Liver (tissue), 9 donors: ENCODE data around the gene C4orf54. TPM values are rescaled to one million over a fixed set of nuclear protein-coding genes. Genes with fewer than 3 reads are reported as not detected.

Experiments used
- DNase-seq: peaks from one replicate; pipeline ENCODE4 v3.0.0-alpha.2; 2017; ENCODE audit warnings: low spot score
- H3K27ac ChIP-seq, 2 donors: one replicate each; pipeline ENCODE4 v1.7.0; 2013; ENCODE audit warnings: inconsistent platforms in 2 of 2, low read length in 2 of 2, control low read depth in 1 of 2, low read depth in 1 of 2, mild to moderate bottlenecking in 1 of 2
- H3K27me3 ChIP-seq, 4 donors: one replicate each; pipeline versions ENCODE4 v1.6.1 to v1.7.0; 2013; ENCODE audit warnings: low read length in 3 of 4, inconsistent platforms in 1 of 4, mild to moderate bottlenecking in 1 of 4, moderate library complexity in 1 of 4; ENCODE audit not compliant: control insufficient read depth in 4 of 4, insufficient read depth in 4 of 4
- H3K36me3 ChIP-seq, 4 donors: one replicate each; pipeline versions ENCODE4 v1.6.1 to v1.7.0; 2013; ENCODE audit warnings: low read length in 3 of 4, mild to moderate bottlenecking in 3 of 4, low read depth in 1 of 4, moderate library complexity in 1 of 4; ENCODE audit not compliant: control insufficient read depth in 4 of 4, insufficient read depth in 3 of 4
- H3K4me1 ChIP-seq, 4 donors: one replicate each; pipeline versions ENCODE4 v1.6.1 to v1.7.0; 2013; ENCODE audit warnings: low read length in 3 of 4, mild to moderate bottlenecking in 3 of 4, moderate library complexity in 1 of 4; ENCODE audit not compliant: control insufficient read depth in 4 of 4, insufficient read depth in 4 of 4
- H3K4me3 ChIP-seq, 3 donors: one replicate each; pipeline versions ENCODE4 v1.6.1 to v1.7.0; 2013; ENCODE audit warnings: low read length in 3 of 3, control low read depth in 1 of 3, low read depth in 1 of 3, mild to moderate bottlenecking in 1 of 3
- H3K9ac ChIP-seq, 2 donors: one replicate each; pipeline ENCODE4 v1.7.0; 2013; ENCODE audit warnings: low read length in 2 of 2, mild to moderate bottlenecking in 2 of 2, moderate library complexity in 2 of 2, control low read depth in 1 of 2, low read depth in 1 of 2
- H3K9me3 ChIP-seq, 4 donors: one replicate each; pipeline versions ENCODE4 v1.6.1 to v1.7.0; 2013; ENCODE audit warnings: low read length in 3 of 4; ENCODE audit not compliant: control insufficient read depth in 4 of 4
- ATF3 ChIP-seq: IDR thresholded peaks from 2 replicates; pipeline ENCODE4 v1.6.1; 2016; ENCODE audit warnings: antibody characterized with exemption
- CTCF ChIP-seq: fragments of 150-350 bp; IDR thresholded peaks from 2 replicates; pipeline ENCODE4 v1.5.1; 2017; ENCODE audit warnings: improper control_type of control experiment, low read depth, low read length; ENCODE audit not compliant: missing input control
- EGR1 ChIP-seq, 2 donors: IDR thresholded peaks; 2 replicates each; pipeline ENCODE4 v1.6.1; 2016 to 2018; ENCODE audit warnings: antibody characterized with exemption in 2 of 2, low read depth in 2 of 2
- FOXA1 ChIP-seq: IDR thresholded peaks from 2 replicates; pipeline ENCODE4 v1.6.1; 2016; ENCODE audit warnings: antibody characterized with exemption
- FOXA2 ChIP-seq: IDR thresholded peaks from 2 replicates; pipeline ENCODE4 v1.6.1; 2016; ENCODE audit warnings: antibody characterized with exemption
- GABPA ChIP-seq, 2 donors: IDR thresholded peaks in 1 of 2; conservative IDR thresholded peaks in 1 of 2; 2 replicates each; pipeline ENCODE4 v1.6.1; 2016; ENCODE audit warnings: antibody characterized with exemption in 2 of 2, mild to moderate bottlenecking in 1 of 2, moderate library complexity in 1 of 2
- HNF4A ChIP-seq, 2 donors: conservative IDR thresholded peaks; 2 replicates each; pipeline ENCODE4 v1.6.1; 2016; ENCODE audit warnings: antibody characterized with exemption in 2 of 2, mild to moderate bottlenecking in 2 of 2
- JUND ChIP-seq, 2 donors: IDR thresholded peaks; 2 replicates each; pipeline ENCODE4 v1.6.1; 2016; ENCODE audit warnings: antibody characterized with exemption in 2 of 2
- MAX ChIP-seq: IDR thresholded peaks from 2 replicates; pipeline ENCODE4 v1.6.1; 2016; ENCODE audit warnings: antibody characterized with exemption
- NR2F2 ChIP-seq: IDR thresholded peaks from 2 replicates; pipeline ENCODE4 v1.6.1; 2016; ENCODE audit warnings: antibody characterized with exemption
- RAD21 ChIP-seq, 2 donors: IDR thresholded peaks; 2 replicates each; pipeline ENCODE4 v1.6.1; 2016; ENCODE audit warnings: antibody characterized with exemption in 2 of 2, mild to moderate bottlenecking in 2 of 2
- REST ChIP-seq: IDR thresholded peaks from 2 replicates; pipeline ENCODE4 v1.6.1; 2016; ENCODE audit warnings: antibody characterized with exemption, mild to moderate bottlenecking
- RXRA ChIP-seq, 2 donors: IDR thresholded peaks; 2 replicates each; pipeline ENCODE4 v1.6.1; 2017 to 2018; ENCODE audit warnings: antibody characterized with exemption in 2 of 2, mild to moderate bottlenecking in 1 of 2
- SP1 ChIP-seq: IDR thresholded peaks from 2 replicates; pipeline ENCODE4 v1.6.1; 2018; ENCODE audit warnings: antibody characterized with exemption, mild to moderate bottlenecking
- ZBTB33 ChIP-seq: IDR thresholded peaks from 2 replicates; pipeline ENCODE4 v1.6.1; 2016; ENCODE audit warnings: antibody characterized with exemption
- WGBS: extraction: QIAGEN DNeasy Blood & Tissue Kit; methylation state at CpG from one replicate; pipeline ENCODE4 v1.1.7; 2013; 5-methylcytosine and 5-hydroxymethylcytosine counted together
- polyA plus RNA-seq, 2 donors: library from polyadenylated mRNA; stranded (reverse) in 1 of 2; unstranded in 1 of 2; fragments of 200-250 nt in 1 of 2; fragments of >200 nt in 1 of 2; fragmentation: Nextera tagmentation in 1 of 2; extraction: Ambion mirVana in 1 of 2; gene quantifications; one replicate each; pipeline versions ENCODE4 v1.2.1 to v1.2.3, GENCODE V29; 2013 to 2015
- total RNA-seq, 2 donors: library from RNA; depleted of rRNA; stranded (reverse); fragments of >200 nt; gene quantifications; one replicate each; pipeline ENCODE4 v1.2.3, GENCODE V29; 2014
- donor health status: healthy.
- donor health status: healthy.
- donor health status: healthy.
- donor health status: healthy.
- donor health status: healthy.

Gene C4orf54
- total and polyA plus RNA-seq, 4 donors, result under 0.01 TPM; not detected in 3

- peaks cover 0 to 5% (median 0%) of the 10 kb centered on the region in 4 donors for H3K36me3 ChIP-seq
- WGBS, result 75% methylated on average over 1 of the region's 1 CpG
- no peaks in the 10 kb centered on the region for H3K27me3 ChIP-seq
- H3K9ac ChIP-seq, result no peak overlapping the region
- H3K9me3 ChIP-seq, result no peaks in the 10 kb centered on the region
- no peak overlapping the region for H3K4me3 ChIP-seq
- no peak overlapping the region for H3K27ac ChIP-seq
- no peak for DNase-seq
- TF ChIP-seq NR2F2, result no peak
- no peak for TF ChIP-seq REST
- TF ChIP-seq MAX, result no peak
- TF ChIP-seq ZBTB33, result no peak
- no peak for TF ChIP-seq FOXA2
- TF ChIP-seq CTCF, result no peak
- no peak for TF ChIP-seq RXRA (IDR thresholded peaks at IDR 0.05)
- TF ChIP-seq ATF3, result no peak
- H3K4me1 ChIP-seq, result no peaks in the 10 kb centered on the region
Measured at GRCh38 chr4:99630857-99631360, 26.7 kb downstream of the C4orf54 start.

GRCh38 chr4:99629962-99630554 is 27.6 kb downstream of the C4orf54 start:
- DNase-seq, result no peak
- H3K36me3 ChIP-seq, result peaks cover 0 to 5% (median 0%) of the 10 kb centered on the region in 4 donors
- H3K4me3 ChIP-seq, result no peak overlapping the region
- no peaks in the 10 kb centered on the region for H3K4me1 ChIP-seq
- H3K27ac ChIP-seq, result no peak overlapping the region
- TF ChIP-seq GABPA (IDR thresholded peaks at IDR 0.05 in 1 of 2, conservative IDR thresholded peaks at IDR 0.05 in 1 of 2), result no peak
- no peak for TF ChIP-seq ATF3
- no peak for TF ChIP-seq FOXA2
- no peak for TF ChIP-seq MAX
- TF ChIP-seq RAD21 (IDR thresholded peaks at IDR 0.05), result no peak
- TF ChIP-seq NR2F2, result no peak
- TF ChIP-seq JUND (IDR thresholded peaks at IDR 0.05), result no peak
- TF ChIP-seq HNF4A (conservative IDR thresholded peaks at IDR 0.05), result no peak
- TF ChIP-seq RXRA (IDR thresholded peaks at IDR 0.05), result no peak
- no peak for TF ChIP-seq FOXA1
- TF ChIP-seq CTCF, result no peak
- no peak for TF ChIP-seq SP1
- no peak for TF ChIP-seq EGR1 (IDR thresholded peaks at IDR 0.05; ENCODE audit: low read depth in 2 of 2)
- TF ChIP-seq ZBTB33, result no peak
- H3K27me3 ChIP-seq, result no peaks in the 10 kb centered on the region
- no peak overlapping the region for H3K9ac ChIP-seq
- H3K9me3 ChIP-seq, result no peaks in the 10 kb centered on the region
